ENCODE measurements around the gene PSG4.
"Not testable (repeated sequence)": the region's sequence is repeated elsewhere in the genome, so short reads cannot be mapped to it uniquely, and the experiment has no call there.

PSG4 gene

GRCh38 chr19:43197666-43198397, 7.6 kb downstream of the PSG4 start:
- DNase-seq: not testable (repeated sequence)

GRCh38 chr19:43194397-43194796, 11.0 kb downstream of the PSG4 start:
- DNase-seq: not testable (repeated sequence)

- not testable (repeated sequence) for DNase-seq
Observed at GRCh38 chr19:43192381-43193155, 12.9 kb downstream of the PSG4 start.

GRCh38 chr19:43188092-43188491, 17.3 kb downstream of the PSG4 start:
- not testable (repeated sequence) for DNase-seq

GRCh38 chr19:43186311-43186935, 19.0 kb downstream of the PSG4 start, which contains the start of gene PSG5:
PSG5 (minus strand) TSS chr19:43186536; CDS start chr19:43186405, 131 bp downstream.
- DNase-seq: not testable (repeated sequence)

- DNase-seq: not testable (repeated sequence)
Observed at GRCh38 chr19:43181869-43182771, 23.3 kb downstream of the PSG4 start.

GRCh38 chr19:43179569-43180147, 25.8 kb downstream of the PSG4 start:
- not testable (repeated sequence) for DNase-seq

- not testable (repeated sequence) for DNase-seq
Observed at GRCh38 chr19:43178577-43178976, 26.9 kb downstream of the PSG4 start.

GRCh38 chr19:43165906-43166305, 39.5 kb downstream of the PSG4 start:
- not testable (repeated sequence) for DNase-seq

- not testable (repeated sequence) for DNase-seq
Observed at GRCh38 chr19:43163135-43163534, 42.3 kb downstream of the PSG4 start.

GRCh38 chr19:43162261-43162660, 43.2 kb downstream of the PSG4 start:
- not testable (repeated sequence) for DNase-seq

- no peak for DNase-seq
Observed at GRCh38 chr19:43152214-43152613, 53.2 kb downstream of the PSG4 start.

- not testable (repeated sequence) for DNase-seq
Observed at GRCh38 chr19:43149788-43150187, 55.6 kb downstream of the PSG4 start.

- no peak for DNase-seq
Observed at GRCh38 chr19:43148233-43148632, 57.2 kb downstream of the PSG4 start.
